Testis (tissue), 3 donors: Measurements from ENCODE around the gene LRFN4. TPM values are rescaled to one million over a fixed set of nuclear protein-coding genes. Genes with fewer than 3 reads are reported as not detected.

Experiments used
- DNase-seq: peaks from one replicate; pipeline ENCODE4 v3.0.0-alpha.2; 2019
- H3K27ac ChIP-seq, 2 donors: fragments of 200-600 bp; sonication (generic); one replicate each; pipeline ENCODE4 v1.5.1; 2019
- H3K27me3 ChIP-seq: fragments of 200-600 bp; sonication (generic); one replicate; pipeline ENCODE4 v1.5.1; 2019
- H3K36me3 ChIP-seq: fragments of 200-600 bp; sonication (generic); one replicate; pipeline ENCODE4 v1.5.1; 2017; ENCODE audit warnings: low read depth; ENCODE audit errors: missing control alignments
- H3K4me1 ChIP-seq: fragments of 200-600 bp; sonication (generic); one replicate; pipeline ENCODE4 v1.5.1; 2019
- H3K4me3 ChIP-seq, 2 donors: fragments of 200-600 bp; sonication (generic); one replicate each; pipeline ENCODE4 v1.5.1; 2017 to 2019
- H3K9me3 ChIP-seq: fragments of 200-600 bp; sonication (generic); one replicate; pipeline ENCODE4 v1.5.1; 2017
- POLR2A ChIP-seq: fragments of 450-650 bp; IDR thresholded peaks from one replicate; pipeline ENCODE4 v1.6.1; 2017; ENCODE audit warnings: antibody characterized with exemption, mild to moderate bottlenecking, moderate library complexity
- WGBS, 2 donors: methylation state at CpG; one replicate each; pipeline ENCODE4 v1.1.5; 2018; 5-methylcytosine and 5-hydroxymethylcytosine counted together
- intact Hi-C: fragments of 100-400 bp; cut with DNase I; formaldehyde crosslinking; loops from one replicate; pipeline ENCODE4 v1.15.1; 2023; ENCODE audit warnings: low total_unique reads
- polyA plus RNA-seq: library from polyadenylated mRNA; stranded (reverse); fragments of 350-450 nt; fragmentation: Illumina TruSeq; extraction: RNeasy Lipid Tissue Mini Kit (QIAGEN cat#74804); gene quantifications from one replicate; pipeline ENCODE4 v1.2.3, GENCODE V29; 2014; ENCODE audit warnings: low read depth, low replicate concordance; ENCODE audit not compliant: insufficient read depth
- total RNA-seq, 2 donors: library from RNA; depleted of rRNA; stranded (reverse); fragments of >200 nt; gene quantifications; one replicate each; pipeline ENCODE4 v1.2.3, GENCODE V29; 2016
- TF ChIP-seq, protein P1 (sequence below), 3 experiments: fragments of 450-650 bp in 2 of 3; fragments of 200-600 bp in 1 of 3; sonication (generic) in 1 of 3; IDR thresholded peaks; one replicate each; pipeline ENCODE4 v1.5.1; 2016 to 2019; ENCODE audit warnings: antibody characterized with exemption in 3 of 3, mild to moderate bottlenecking in 2 of 3, moderate library complexity in 1 of 3

The LRFN4 gene
- total and polyA plus RNA-seq, 3 donors from 2014 or later = 23.2 to 27.2 (median 24.6) TPM

DNA sequence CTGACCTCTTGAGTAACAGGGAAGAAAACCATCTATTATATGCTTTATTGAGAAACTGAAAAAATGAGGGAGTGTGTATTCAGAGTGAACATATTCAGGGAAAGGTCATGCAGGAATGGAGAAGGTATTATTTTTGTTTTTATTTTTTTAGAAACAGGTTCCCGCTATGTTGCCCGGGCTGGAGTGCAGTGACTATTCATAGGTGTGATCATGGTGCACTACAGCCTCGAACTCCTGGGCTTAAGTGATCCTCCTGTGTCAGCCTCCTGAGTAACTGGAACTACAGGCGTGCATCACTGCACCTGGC, 22.4 kb upstream of the LRFN4 start:
- 67 to 72% methylated on average over 4 of the region's 4 CpGs for WGBS, 2 donors
- no peak for DNase-seq
- Histone ChIP-seq H3K4me3 (no peak overlapping the region), H3K27ac (no peak overlapping the region), H3K36me3 (no peaks in the 10 kb centered on the region), H3K9me3 (no peaks in the 10 kb centered on the region), H3K27me3 (no peaks in the 10 kb centered on the region), H3K4me1 (peaks cover 4% of the 10 kb centered on the region)
- TF ChIP-seq, protein P1, sequence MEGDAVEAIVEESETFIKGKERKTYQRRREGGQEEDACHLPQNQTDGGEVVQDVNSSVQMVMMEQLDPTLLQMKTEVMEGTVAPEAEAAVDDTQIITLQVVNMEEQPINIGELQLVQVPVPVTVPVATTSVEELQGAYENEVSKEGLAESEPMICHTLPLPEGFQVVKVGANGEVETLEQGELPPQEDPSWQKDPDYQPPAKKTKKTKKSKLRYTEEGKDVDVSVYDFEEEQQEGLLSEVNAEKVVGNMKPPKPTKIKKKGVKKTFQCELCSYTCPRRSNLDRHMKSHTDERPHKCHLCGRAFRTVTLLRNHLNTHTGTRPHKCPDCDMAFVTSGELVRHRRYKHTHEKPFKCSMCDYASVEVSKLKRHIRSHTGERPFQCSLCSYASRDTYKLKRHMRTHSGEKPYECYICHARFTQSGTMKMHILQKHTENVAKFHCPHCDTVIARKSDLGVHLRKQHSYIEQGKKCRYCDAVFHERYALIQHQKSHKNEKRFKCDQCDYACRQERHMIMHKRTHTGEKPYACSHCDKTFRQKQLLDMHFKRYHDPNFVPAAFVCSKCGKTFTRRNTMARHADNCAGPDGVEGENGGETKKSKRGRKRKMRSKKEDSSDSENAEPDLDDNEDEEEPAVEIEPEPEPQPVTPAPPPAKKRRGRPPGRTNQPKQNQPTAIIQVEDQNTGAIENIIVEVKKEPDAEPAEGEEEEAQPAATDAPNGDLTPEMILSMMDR (IDR thresholded peaks at IDR 0.05) = no peak
- no peak for TF ChIP-seq POLR2A
- intact Hi-C loops = loop anchor here (10.0 kb wide), 1 partner anchor 140 kb away; no protein-coding TSS in a partner anchor

DNA sequence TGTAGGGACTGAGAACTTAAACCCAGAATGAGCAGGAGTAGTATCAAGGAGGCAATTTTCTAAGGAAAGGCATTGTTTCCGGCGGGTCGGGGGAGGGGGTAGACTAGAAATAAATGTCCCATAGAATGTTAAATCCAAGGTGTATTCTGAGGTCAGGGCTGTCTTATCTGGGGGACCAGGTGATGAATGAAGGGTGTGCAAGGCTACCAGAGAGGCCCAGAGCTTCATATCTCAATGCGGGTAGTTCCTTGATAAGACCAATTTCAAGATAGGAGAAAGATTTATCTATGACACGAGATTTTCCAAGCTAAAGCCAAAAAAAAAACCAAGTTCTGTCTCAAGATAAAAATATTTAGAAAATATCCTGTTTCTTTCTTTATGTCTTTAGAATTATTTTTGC, 21.9 kb upstream of the LRFN4 start:
- Histone ChIP-seq H3K4me3 (no peak overlapping the region), H3K27ac (no peak overlapping the region), H3K27me3 (no peaks in the 10 kb centered on the region), H3K36me3 (no peaks in the 10 kb centered on the region), H3K9me3 (no peaks in the 10 kb centered on the region), H3K4me1 (peaks cover 4% of the 10 kb centered on the region)
- 79 to 86% methylated on average over 5 of the region's 5 CpGs for WGBS, 2 donors
- intact Hi-C loops = loop anchor here (10.0 kb wide), 1 partner anchor 140 kb away; no protein-coding TSS in a partner anchor
- TF ChIP-seq POLR2A = no peak
- TF ChIP-seq, protein P1 (IDR thresholded peaks at IDR 0.05) = no peak
- DNase-seq = no peak

DNA sequence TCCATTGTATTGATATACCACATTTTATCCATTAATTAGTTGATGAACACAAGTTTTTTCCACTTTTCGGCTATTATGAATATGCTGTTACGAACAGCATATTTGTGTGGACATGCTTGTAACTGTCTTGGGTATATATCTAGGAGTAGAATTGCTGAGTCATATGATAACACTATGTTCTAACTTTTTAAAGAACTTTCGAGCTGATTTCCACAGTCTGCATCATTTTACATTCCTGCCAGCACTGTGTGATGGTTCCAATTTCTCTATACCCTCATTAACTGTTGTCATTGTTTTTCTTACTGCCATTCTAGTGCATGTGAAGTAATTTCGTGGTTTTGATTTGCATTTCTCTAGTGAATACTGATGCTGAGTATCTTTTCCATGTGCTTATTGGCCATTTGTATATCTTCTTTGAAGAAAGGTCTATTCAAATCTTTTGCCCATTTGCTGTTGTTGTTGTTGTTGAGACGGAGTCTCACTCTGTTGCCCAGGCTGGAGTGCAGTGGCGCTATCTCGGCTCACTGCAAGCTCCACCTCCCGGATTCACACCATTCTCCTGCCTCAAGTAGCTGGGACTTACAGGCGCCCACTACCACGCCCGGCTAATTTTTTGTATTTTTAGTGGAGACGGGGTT, 21.0 kb upstream of the LRFN4 start:
- Histone ChIP-seq H3K4me1 (peaks cover 10% of the 10 kb centered on the region), H3K4me3 (no peak overlapping the region), H3K36me3 (no peaks in the 10 kb centered on the region), H3K27me3 (no peaks in the 10 kb centered on the region), H3K9me3 (no peaks in the 10 kb centered on the region), H3K27ac (no peak overlapping the region)
- no peak for DNase-seq
- TF ChIP-seq, protein P1 (IDR thresholded peaks at IDR 0.05) = no peak
- TF ChIP-seq POLR2A = no peak
- intact Hi-C loops = loop anchor here (10.0 kb wide), 1 partner anchor 141 kb away; no protein-coding TSS in a partner anchor
- WGBS, 2 donors = 85 to 88% methylated on average over 12 of the region's 12 CpGs

DNA sequence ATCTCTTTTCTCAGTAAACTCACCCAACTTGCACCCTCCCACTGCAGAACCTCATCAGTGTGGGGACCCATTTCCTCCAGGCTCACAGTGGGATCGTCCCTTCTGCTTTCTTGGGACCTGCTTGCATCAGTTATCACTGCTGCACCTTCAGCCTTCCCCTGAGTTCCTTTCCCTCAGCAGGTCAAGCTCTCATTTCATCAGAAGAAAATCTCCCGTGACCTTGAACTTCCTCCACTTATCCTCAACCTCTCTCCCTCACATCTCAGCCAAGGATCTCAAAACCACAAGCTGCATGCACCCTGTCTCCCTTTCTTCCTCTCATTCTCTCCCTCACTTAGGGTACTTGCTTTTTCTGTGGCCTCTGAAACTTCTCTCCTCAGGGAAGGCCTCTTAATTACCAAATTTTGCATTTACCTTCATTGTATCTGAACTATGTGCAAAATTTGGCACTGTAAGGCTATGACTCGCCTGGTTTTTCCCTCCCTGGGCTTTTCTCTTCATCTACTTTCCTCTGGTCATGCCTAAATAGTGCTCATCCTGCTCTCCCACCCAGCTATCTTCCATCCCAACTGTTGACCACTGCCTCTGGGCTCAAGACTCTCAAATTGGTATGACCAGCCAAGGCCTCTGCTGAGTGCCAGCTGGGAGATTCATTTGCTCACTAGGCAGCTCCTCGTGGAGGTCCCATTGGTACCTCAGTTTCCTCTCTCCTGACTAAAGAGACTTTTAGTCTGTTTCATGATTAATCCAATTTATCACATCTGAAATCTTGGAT, 16.4 kb upstream of the LRFN4 start:
- H3K27ac ChIP-seq = no peak overlapping the region
- no peaks in the 10 kb centered on the region for H3K9me3 ChIP-seq
- no peaks in the 10 kb centered on the region for H3K36me3 ChIP-seq
- no peaks in the 10 kb centered on the region for H3K27me3 ChIP-seq
- H3K4me3 ChIP-seq = no peak overlapping the region
- no peak for DNase-seq
- 85 to 95% methylated on average over 4 of the region's 4 CpGs for WGBS, 2 donors
- intact Hi-C loops = no loop called here
- TF ChIP-seq, protein P1 (IDR thresholded peaks at IDR 0.05) = no peak
- no peak for TF ChIP-seq POLR2A
- peaks cover 29% of the 10 kb centered on the region for H3K4me1 ChIP-seq
